Ishikawa (cell line): Measurements from ENCODE around the gene ARRDC3.

Experiments
- CEBPB ChIP-seq: IDR thresholded peaks from 2 replicates; pipeline ENCODE4 v1.6.1; 2012
- CREB1 ChIP-seq: IDR thresholded peaks from 2 replicates; pipeline ENCODE4 v1.6.1; 2012; ENCODE audit warnings: low read depth
- EGR1 ChIP-seq: IDR thresholded peaks from 2 replicates; pipeline ENCODE4 v1.6.1; 2012
- EP300 ChIP-seq: IDR thresholded peaks from 2 replicates; pipeline ENCODE4 v1.6.1; 2012; ENCODE audit warnings: borderline replicate concordance
- MAX ChIP-seq: IDR thresholded peaks from 2 replicates; pipeline ENCODE4 v1.6.1; 2012
- NFIC ChIP-seq: IDR thresholded peaks from 2 replicates; pipeline ENCODE4 v1.6.1; 2012
- RAD21 ChIP-seq: IDR thresholded peaks from 2 replicates; pipeline ENCODE4 v1.6.1; 2012; ENCODE audit warnings: low read depth
- REST ChIP-seq: IDR thresholded peaks from 2 replicates; pipeline ENCODE4 v1.6.1; 2012; ENCODE audit warnings: low read depth, mild to moderate bottlenecking
- TAF1 ChIP-seq: IDR thresholded peaks from 2 replicates; pipeline ENCODE4 v1.6.1; 2012; ENCODE audit warnings: low read depth, mild to moderate bottlenecking
- TCF12 ChIP-seq: IDR thresholded peaks from 2 replicates; pipeline ENCODE4 v1.6.1; 2012; ENCODE audit warnings: low read depth
- TEAD4 ChIP-seq: IDR thresholded peaks from 2 replicates; pipeline ENCODE4 v1.6.1; 2012
- YY1 ChIP-seq: IDR thresholded peaks from 2 replicates; pipeline ENCODE4 v1.6.1; 2012; ENCODE audit warnings: low read depth
- ZBTB7A ChIP-seq: IDR thresholded peaks from 2 replicates; pipeline ENCODE4 v1.6.1; 2012; ENCODE audit warnings: low read depth
- TF ChIP-seq, protein P1 (sequence below): IDR thresholded peaks from 2 replicates; pipeline ENCODE4 v1.6.1; 2012

The ARRDC3 gene

DNA sequence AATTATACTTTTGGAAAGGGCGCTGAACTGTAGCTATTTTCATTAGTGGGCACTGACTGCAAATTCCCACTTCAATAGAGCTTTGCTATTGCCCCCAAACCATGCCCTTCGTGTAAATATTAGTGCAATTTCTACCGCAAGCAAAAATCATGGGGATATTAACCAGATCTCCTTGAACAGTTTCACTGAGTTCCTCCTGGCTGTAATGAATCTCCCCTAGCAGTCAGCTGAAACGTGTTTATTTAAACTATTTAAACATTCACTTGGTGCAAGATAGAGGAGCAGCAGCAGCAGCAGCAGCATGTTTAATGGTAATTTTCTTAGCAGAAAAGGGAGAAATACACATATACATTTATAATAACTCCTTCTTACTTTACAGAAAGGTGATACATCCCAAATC lies 54.4 kb downstream of the ARRDC3 start:
- TF ChIP-seq TAF1 (no peak), TEAD4 (no peak), YY1 (no peak), NFIC (no peak), CEBPB (no peak), EP300 (no peak), CREB1 (no peak), EGR1 (no peak), MAX (no peak), RAD21 (no peak), TCF12 (no peak), ZBTB7A (no peak), REST (no peak)
- TF ChIP-seq, protein P1, sequence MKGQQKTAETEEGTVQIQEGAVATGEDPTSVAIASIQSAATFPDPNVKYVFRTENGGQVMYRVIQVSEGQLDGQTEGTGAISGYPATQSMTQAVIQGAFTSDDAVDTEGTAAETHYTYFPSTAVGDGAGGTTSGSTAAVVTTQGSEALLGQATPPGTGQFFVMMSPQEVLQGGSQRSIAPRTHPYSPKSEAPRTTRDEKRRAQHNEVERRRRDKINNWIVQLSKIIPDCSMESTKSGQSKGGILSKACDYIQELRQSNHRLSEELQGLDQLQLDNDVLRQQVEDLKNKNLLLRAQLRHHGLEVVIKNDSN: no peak

- TF ChIP-seq CEBPB: no peak
Measured at GRCh38 chr5:91319667-91320066, 63.5 kb downstream of the ARRDC3 start.

GRCh38 chr5:91318724-91319123 lies 64.4 kb downstream of the ARRDC3 start:
- TF ChIP-seq TEAD4: no peak
- TF ChIP-seq TCF12: no peak
- TF ChIP-seq CEBPB: no peak
- TF ChIP-seq CREB1: no peak
- TF ChIP-seq EGR1: no peak
